HEK293 (cell line): ENCODE measurements around the gene FFAR2.

Source experiments
- CTCF ChIA-PET: fragments of 350-600 bp; formaldehyde crosslinking; extraction: SDS; loops from one replicate; lab custom pipeline; 2021; ENCODE audit warnings: antibody characterized with exemption; lab: Yijun Ruan, JAX
- POLR2A ChIA-PET: fragments of 300-600 bp; formaldehyde crosslinking; extraction: SDS; loops from one replicate; lab custom pipeline; 2020; ENCODE audit warnings: antibody characterized with exemption, inconsistent platforms; lab: Yijun Ruan, JAX
- H3K27ac ChIP-seq: fragments of 200-500 bp; sonication (Bioruptor generic); 2 replicates; pipeline ENCODE4 v1.5.1; 2014; ENCODE audit warnings: low read depth, low read length, control low read depth, inconsistent platforms; ENCODE audit errors: extremely low read depth
- H3K36me3 ChIP-seq, 2 experiments: fragments of 200-500 bp in 1 of 2; sonication (Bioruptor generic) in 1 of 2; 1 replicate in 1 of 2; 2 replicates in 1 of 2; pipeline ENCODE4 v1.5.1; 2014 to 2017; ENCODE audit warnings: inconsistent platforms in 2 of 2, low read length in 2 of 2; ENCODE audit not compliant: control insufficient read depth in 2 of 2, insufficient read depth in 1 of 2
- H3K4me1 ChIP-seq: fragments of 200-500 bp; sonication (Bioruptor generic); 2 replicates; pipeline ENCODE4 v1.5.1; 2014; ENCODE audit warnings: mild to moderate bottlenecking, low read length, inconsistent platforms; ENCODE audit not compliant: control insufficient read depth, insufficient read depth
- H3K4me3 ChIP-seq: 2 replicates; pipeline ENCODE4 v1.5.1; 2011; ENCODE audit warnings: low read depth, mild to moderate bottlenecking, control low read depth, low read length, moderate library complexity
- H3K9me3 ChIP-seq: fragments of 200-500 bp; sonication (Bioruptor generic); 2 replicates; pipeline ENCODE4 v1.5.1; 2014; ENCODE audit warnings: low read depth, low read length, inconsistent platforms; ENCODE audit not compliant: control insufficient read depth, insufficient read depth
- AEBP2 ChIP-seq: fragments of 450-650 bp; formaldehyde crosslinking; IDR thresholded peaks from 2 replicates; pipeline ENCODE4 v1.5.1; 2016; ENCODE audit warnings: missing biosample characterization, missing genetic modification characterization, borderline replicate concordance
- GLI2 ChIP-seq: fragments of 450-650 bp; formaldehyde crosslinking; IDR thresholded peaks from 2 replicates; pipeline ENCODE4; 2017; ENCODE audit warnings: missing biosample characterization, missing genetic modification characterization, low read depth, borderline replicate concordance
- GLI4 ChIP-seq: fragments of 450-650 bp; formaldehyde crosslinking; IDR thresholded peaks from 2 replicates; pipeline ENCODE4 v1.5.1; 2016; ENCODE audit warnings: missing biosample characterization, missing genetic modification characterization
- IKZF3 ChIP-seq: fragments of 450-650 bp; IDR thresholded peaks from 2 replicates; pipeline ENCODE4 v1.5.0; 2018; ENCODE audit warnings: missing biosample characterization, mild to moderate bottlenecking, missing genetic modification characterization, moderate library complexity
- KLF9 ChIP-seq: fragments of 450-650 bp; formaldehyde crosslinking; IDR thresholded peaks from 2 replicates; pipeline ENCODE4 v1.5.1; 2016; ENCODE audit warnings: missing biosample characterization, missing genetic modification characterization, low read depth
- PRDM1 ChIP-seq: fragments of 450-650 bp; formaldehyde crosslinking; IDR thresholded peaks from 2 replicates; pipeline ENCODE4; 2016; ENCODE audit warnings: missing biosample characterization, missing genetic modification characterization
- TRIM28 ChIP-seq: IDR thresholded peaks from 2 replicates; pipeline ENCODE4 v1.6.1; 2011; ENCODE audit warnings: low read length, control low read depth, borderline replicate concordance
- ZBTB11 ChIP-seq: fragments of 450-650 bp; formaldehyde crosslinking; conservative IDR thresholded peaks from 2 replicates; pipeline ENCODE4 v1.5.1; 2016; ENCODE audit warnings: low read depth, missing biosample characterization, missing genetic modification characterization
- ZNF138 ChIP-seq: fragments of 450-650 bp; formaldehyde crosslinking; IDR thresholded peaks from 2 replicates; pipeline ENCODE4 v1.5.1; 2016; ENCODE audit warnings: missing biosample characterization, missing genetic modification characterization, borderline replicate concordance
- ZNF292 ChIP-seq: fragments of 450-650 bp; formaldehyde crosslinking; IDR thresholded peaks from 2 replicates; pipeline ENCODE4 v1.5.1; 2016; ENCODE audit warnings: low read depth, missing biosample characterization, missing genetic modification characterization, borderline replicate concordance
- ZNF416 ChIP-seq: fragments of 450-650 bp; formaldehyde crosslinking; IDR thresholded peaks from 2 replicates; pipeline ENCODE4 v1.5.1; 2016; ENCODE audit warnings: missing biosample characterization, missing genetic modification characterization
- ZNF426 ChIP-seq: fragments of 450-650 bp; formaldehyde crosslinking; IDR thresholded peaks from 2 replicates; pipeline ENCODE4 v1.5.1; 2017; ENCODE audit warnings: missing biosample characterization, missing genetic modification characterization, mild to moderate bottlenecking, inconsistent platforms, moderate library complexity
- ZNF510 ChIP-seq: fragments of 450-650 bp; formaldehyde crosslinking; IDR thresholded peaks from 2 replicates; pipeline ENCODE4 v1.5.1; 2018; ENCODE audit warnings: mild to moderate bottlenecking, missing genetic modification characterization, missing biosample characterization; ENCODE audit not compliant: insufficient replicate concordance
- ZNF600 ChIP-seq: fragments of 450-650 bp; formaldehyde crosslinking; IDR thresholded peaks from 2 replicates; pipeline ENCODE4 v1.5.1; 2016; ENCODE audit warnings: missing biosample characterization, missing genetic modification characterization
- ZNF664 ChIP-seq: fragments of 450-650 bp; formaldehyde crosslinking; IDR thresholded peaks from 2 replicates; pipeline ENCODE4 v1.5.1; 2016; ENCODE audit warnings: missing biosample characterization, missing genetic modification characterization
- ZNF677 ChIP-seq: fragments of 450-650 bp; IDR thresholded peaks from 2 replicates; pipeline ENCODE4 v1.5.0; 2018; ENCODE audit warnings: missing biosample characterization, mild to moderate bottlenecking, missing genetic modification characterization, moderate library complexity
- ZNF747 ChIP-seq: fragments of 450-650 bp; formaldehyde crosslinking; IDR thresholded peaks from 2 replicates; pipeline ENCODE4 v1.5.1; 2016; ENCODE audit warnings: missing biosample characterization, missing genetic modification characterization
- TF ChIP-seq, protein P1 (sequence below): fragments of 450-650 bp; formaldehyde crosslinking; optimal IDR thresholded peaks from 2 replicates; pipeline ENCODE3; 2016; ENCODE audit warnings: missing biosample characterization, mild to moderate bottlenecking, missing genetic modification characterization
- TF ChIP-seq, protein P2 (sequence below): fragments of 450-650 bp; formaldehyde crosslinking; IDR thresholded peaks from 2 replicates; pipeline ENCODE4 v1.5.1; 2016; ENCODE audit warnings: missing biosample characterization, missing genetic modification characterization

The FFAR2 gene

GRCh38 chr19:35487656-35488182 lies 39.7 kb downstream of the FFAR2 start:
- no peak overlapping the region for H3K27ac ChIP-seq
- TF ChIP-seq ZNF510 (no peak), AEBP2 (no peak), ZNF292 (tag by site-specific recombination) (no peak), ZNF677 (tag by site-specific recombination) (no peak), TRIM28 (no peak), ZNF600 (no peak), ZNF747 (tag by site-specific recombination) (no peak), ZBTB11 (tag by site-specific recombination) (no peak), GLI4 (tag by site-specific recombination) (no peak), KLF9 (no peak), ZNF664 (tag by site-specific recombination) (no peak), ZNF416 (tag by site-specific recombination) (no peak), PRDM1 (tag by site-specific recombination) (no peak), ZNF138 (tag by site-specific recombination) (no peak), GLI2 (tag by site-specific recombination) (no peak)
- TF ChIP-seq, protein P1, sequence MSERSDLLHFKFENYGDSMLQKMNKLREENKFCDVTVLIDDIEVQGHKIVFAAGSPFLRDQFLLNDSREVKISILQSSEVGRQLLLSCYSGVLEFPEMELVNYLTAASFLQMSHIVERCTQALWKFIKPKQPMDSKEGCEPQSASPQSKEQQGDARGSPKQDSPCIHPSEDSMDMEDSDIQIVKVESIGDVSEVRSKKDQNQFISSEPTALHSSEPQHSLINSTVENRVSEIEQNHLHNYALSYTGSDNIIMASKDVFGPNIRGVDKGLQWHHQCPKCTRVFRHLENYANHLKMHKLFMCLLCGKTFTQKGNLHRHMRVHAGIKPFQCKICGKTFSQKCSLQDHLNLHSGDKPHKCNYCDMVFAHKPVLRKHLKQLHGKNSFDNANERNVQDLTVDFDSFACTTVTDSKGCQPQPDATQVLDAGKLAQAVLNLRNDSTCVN (tag by site-specific recombination), result no peak
- TF ChIP-seq, protein P2, sequence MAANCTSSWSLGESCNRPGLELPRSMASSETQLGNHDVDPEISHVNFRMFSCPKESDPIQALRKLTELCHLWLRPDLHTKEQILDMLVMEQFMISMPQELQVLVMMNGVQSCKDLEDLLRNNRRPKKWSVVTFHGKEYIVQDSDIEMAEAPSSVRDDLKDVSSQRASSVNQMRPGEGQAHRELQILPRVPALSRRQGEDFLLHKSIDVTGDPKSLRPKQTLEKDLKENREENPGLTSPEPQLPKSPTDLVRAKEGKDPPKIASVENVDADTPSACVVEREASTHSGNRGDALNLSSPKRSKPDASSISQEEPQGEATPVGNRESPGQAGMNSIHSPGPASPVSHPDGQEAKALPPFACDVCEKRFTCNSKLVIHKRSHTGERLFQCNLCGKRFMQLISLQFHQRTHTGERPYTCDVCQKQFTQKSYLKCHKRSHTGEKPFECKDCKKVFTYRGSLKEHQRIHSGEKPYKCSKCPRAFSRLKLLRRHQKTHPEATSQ (tag by site-specific recombination), result no peak
- CTCF ChIA-PET, result interaction anchor here (0.5 to 5.4 kb wide), 12 partner anchors 9 to 212 kb away, joined by 3 to 63 read pairs (median 5); no protein-coding TSS in a partner anchor
- peaks cover 7% of the 10 kb centered on the region; the same call in 1 of the 2 replicates for H3K4me1 ChIP-seq
- H3K36me3 ChIP-seq, result no peaks in the 10 kb centered on the region
- POLR2A ChIA-PET, result interaction anchor here (1.4 kb wide), 1 partner anchor 10 kb away, joined by 4 read pairs; no protein-coding TSS in a partner anchor
- H3K9me3 ChIP-seq, result no peaks in the 10 kb centered on the region
- no peak overlapping the region for H3K4me3 ChIP-seq

DNA sequence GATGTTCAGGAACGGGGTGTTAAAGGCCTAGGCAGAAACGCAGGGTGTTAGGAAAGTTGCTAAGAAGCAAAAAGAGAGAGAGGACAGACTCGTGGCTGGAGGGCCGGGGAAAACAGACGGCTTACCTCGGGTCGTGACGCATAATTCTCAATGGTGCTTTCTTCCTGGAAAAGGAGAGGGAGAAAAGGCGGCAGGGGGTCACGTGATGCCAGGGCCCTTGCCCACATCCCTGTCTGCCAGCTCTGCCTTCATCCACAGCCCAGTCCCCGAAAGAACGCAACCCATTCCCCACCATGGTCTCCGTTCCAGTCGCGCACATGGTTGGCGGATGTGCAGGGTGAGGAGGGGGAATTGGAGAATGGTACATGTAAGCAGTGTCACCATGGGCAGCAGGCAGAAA lies 40.6 kb downstream of the FFAR2 start:
- no peaks in the 10 kb centered on the region for H3K9me3 ChIP-seq
- peaks cover 7% of the 10 kb centered on the region; the same call in 1 of the 2 replicates for H3K4me1 ChIP-seq
- CTCF ChIA-PET, result interaction anchor here (1.1 to 5.4 kb wide), 3 partner anchors 10 to 136 kb away, joined by 3 to 34 read pairs (median 30); no protein-coding TSS in a partner anchor
- H3K4me3 ChIP-seq, result no peak overlapping the region
- H3K36me3 ChIP-seq, result no peaks in the 10 kb centered on the region
- TF ChIP-seq GLI2 (tag by site-specific recombination) (no peak), IKZF3 (tag by site-specific recombination) (no peak), ZNF426 (no peak)
- POLR2A ChIA-PET, result no interaction called here
- no peak overlapping the region for H3K27ac ChIP-seq
